ENCODE measurements around the gene CDH13.

CDH13 gene

GRCh38 chr16:82846806-82847205, 220.0 kb downstream of the CDH13 start:
- Histone ChIP-seq H3K79me2 (ENCODE audit: insufficient read depth, low read length) (no peaks in the 10 kb centered on the region), H3K4me1 (ENCODE audit: insufficient read depth, low read length) (no peaks in the 10 kb centered on the region), H3K36me3 (ENCODE audit: insufficient read depth, low read length) (no peaks in the 10 kb centered on the region), H3K9ac (ENCODE audit: low read depth, low read length) (no peak overlapping the region), H3K27ac (ENCODE audit: low read length) (no peak overlapping the region), H2AFZ (ENCODE audit: low read depth, low read length) (no peak overlapping the region), H3K27me3 (ENCODE audit: insufficient read depth, low read length, poor library complexity) (no peaks in the 10 kb centered on the region), H4K20me1 (ENCODE audit: insufficient read depth, low read length) (no peaks in the 10 kb centered on the region), H3K4me3 (ENCODE audit: low read depth in 1 of 2, low read length in 2 of 2) (no peak overlapping the region), H3K9me3 (ENCODE audit: insufficient read depth, low read length, severe bottlenecking) (no peaks in the 10 kb centered on the region), H3K4me2 (ENCODE audit: insufficient read depth, low read length) (no peak overlapping the region)
- ATAC-seq (ENCODE audit: insufficient read depth, low read depth) (no peak), DNase-seq (no peak)
- TF ChIP-seq, protein P1, sequence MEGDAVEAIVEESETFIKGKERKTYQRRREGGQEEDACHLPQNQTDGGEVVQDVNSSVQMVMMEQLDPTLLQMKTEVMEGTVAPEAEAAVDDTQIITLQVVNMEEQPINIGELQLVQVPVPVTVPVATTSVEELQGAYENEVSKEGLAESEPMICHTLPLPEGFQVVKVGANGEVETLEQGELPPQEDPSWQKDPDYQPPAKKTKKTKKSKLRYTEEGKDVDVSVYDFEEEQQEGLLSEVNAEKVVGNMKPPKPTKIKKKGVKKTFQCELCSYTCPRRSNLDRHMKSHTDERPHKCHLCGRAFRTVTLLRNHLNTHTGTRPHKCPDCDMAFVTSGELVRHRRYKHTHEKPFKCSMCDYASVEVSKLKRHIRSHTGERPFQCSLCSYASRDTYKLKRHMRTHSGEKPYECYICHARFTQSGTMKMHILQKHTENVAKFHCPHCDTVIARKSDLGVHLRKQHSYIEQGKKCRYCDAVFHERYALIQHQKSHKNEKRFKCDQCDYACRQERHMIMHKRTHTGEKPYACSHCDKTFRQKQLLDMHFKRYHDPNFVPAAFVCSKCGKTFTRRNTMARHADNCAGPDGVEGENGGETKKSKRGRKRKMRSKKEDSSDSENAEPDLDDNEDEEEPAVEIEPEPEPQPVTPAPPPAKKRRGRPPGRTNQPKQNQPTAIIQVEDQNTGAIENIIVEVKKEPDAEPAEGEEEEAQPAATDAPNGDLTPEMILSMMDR (IDR thresholded peaks at IDR 0.05; ENCODE audit: borderline replicate concordance, extremely low read depth, low read length, poor library complexity, severe bottlenecking) = no peak
- no peak for TF ChIP-seq EZH2 (IDR thresholded peaks at IDR 0.05; ENCODE audit: borderline replicate concordance, low read depth, low read length, severe bottlenecking)

DNA sequence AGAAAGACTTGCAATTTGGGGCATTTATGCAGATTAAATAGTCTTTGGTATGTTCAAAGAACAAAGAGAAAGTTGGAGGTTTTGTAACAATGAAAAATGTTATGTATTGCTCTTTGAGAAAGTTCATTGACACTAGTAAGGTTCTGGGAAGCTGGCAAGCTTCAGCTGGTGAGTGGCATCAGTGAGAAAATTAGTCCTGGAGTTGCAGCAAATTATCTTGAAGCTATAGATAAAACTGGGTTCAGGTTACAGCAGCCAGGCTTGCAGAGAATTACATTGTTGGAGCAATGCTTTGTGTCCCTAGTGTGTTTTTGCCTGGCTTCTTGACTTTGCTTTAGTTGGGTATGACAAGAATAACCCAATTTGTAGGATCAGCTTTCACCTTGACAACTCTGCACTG, 221.2 kb downstream of the CDH13 start:
- Histone ChIP-seq H3K4me1 (ENCODE audit: insufficient read depth, low read length) (no peaks in the 10 kb centered on the region), H4K20me1 (ENCODE audit: insufficient read depth, low read length) (no peaks in the 10 kb centered on the region), H3K4me2 (ENCODE audit: insufficient read depth, low read length) (no peak overlapping the region), H3K27me3 (ENCODE audit: insufficient read depth, low read length, poor library complexity) (no peaks in the 10 kb centered on the region), H3K9me3 (ENCODE audit: insufficient read depth, low read length, severe bottlenecking) (no peaks in the 10 kb centered on the region), H3K9ac (ENCODE audit: low read depth, low read length) (no peak overlapping the region), H3K79me2 (ENCODE audit: insufficient read depth, low read length) (no peaks in the 10 kb centered on the region), H3K4me3 (ENCODE audit: low read depth in 1 of 2, low read length in 2 of 2) (no peak overlapping the region), H3K36me3 (ENCODE audit: insufficient read depth, low read length) (no peaks in the 10 kb centered on the region), H2AFZ (ENCODE audit: low read depth, low read length) (no peak overlapping the region), H3K27ac (ENCODE audit: low read length) (no peak overlapping the region)
- DNase-seq (no peak), ATAC-seq (ENCODE audit: insufficient read depth, low read depth) (no peak)
- TF ChIP-seq, protein P1 (IDR thresholded peaks at IDR 0.05; ENCODE audit: borderline replicate concordance, extremely low read depth, low read length, poor library complexity, severe bottlenecking) = no peak
- TF ChIP-seq EZH2 (IDR thresholded peaks at IDR 0.05; ENCODE audit: borderline replicate concordance, low read depth, low read length, severe bottlenecking) = no peak

DNA sequence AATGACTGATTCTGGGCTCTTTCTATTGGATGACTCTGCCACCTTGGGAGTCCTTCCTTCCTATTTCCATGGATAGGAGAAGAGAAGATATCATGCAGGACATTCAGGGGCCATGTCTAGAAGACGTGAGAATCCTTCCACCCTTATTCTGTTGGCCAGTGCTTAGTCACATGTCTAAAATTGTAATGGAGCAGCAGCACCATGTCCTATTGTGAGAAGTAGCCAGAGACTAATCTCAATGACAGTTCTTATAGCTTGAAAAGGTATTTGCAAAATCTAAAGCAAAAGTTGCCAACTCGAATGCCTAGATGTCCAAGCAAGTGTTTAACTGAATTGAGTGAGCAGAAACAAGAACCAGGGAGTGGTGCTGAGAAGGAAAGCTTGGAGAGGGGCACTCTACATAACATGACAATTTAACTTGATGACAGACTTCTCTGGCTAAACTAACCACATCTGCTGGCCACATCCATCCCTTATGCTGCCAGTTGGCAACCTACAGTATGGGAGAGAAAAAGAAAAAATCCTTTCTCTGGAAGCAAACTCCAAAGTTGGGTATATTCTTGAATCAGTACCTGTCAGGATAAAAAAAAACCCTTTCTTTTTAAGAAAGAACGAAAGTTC, 225.7 kb downstream of the CDH13 start:
- H3K27ac ChIP-seq (ENCODE audit: low read length) = no peak overlapping the region
- H3K4me3 ChIP-seq (ENCODE audit: low read depth in 1 of 2, low read length in 2 of 2) = no peak overlapping the region
- H4K20me1 ChIP-seq (ENCODE audit: insufficient read depth, low read length) = no peaks in the 10 kb centered on the region
- H3K9me3 ChIP-seq (ENCODE audit: insufficient read depth, low read length, severe bottlenecking) = no peaks in the 10 kb centered on the region
- no peaks in the 10 kb centered on the region for H3K27me3 ChIP-seq (ENCODE audit: insufficient read depth, low read length, poor library complexity)
- H3K79me2 ChIP-seq (ENCODE audit: insufficient read depth, low read length) = no peaks in the 10 kb centered on the region
- no peak overlapping the region for H2AFZ ChIP-seq (ENCODE audit: low read depth, low read length)
- ATAC-seq (ENCODE audit: insufficient read depth, low read depth) (no peak), DNase-seq (no peak)
- no peaks in the 10 kb centered on the region for H3K36me3 ChIP-seq (ENCODE audit: insufficient read depth, low read length)
- H3K4me2 ChIP-seq (ENCODE audit: insufficient read depth, low read length) = no peak overlapping the region
- H3K4me1 ChIP-seq (ENCODE audit: insufficient read depth, low read length) = no peaks in the 10 kb centered on the region
- no peak overlapping the region for H3K9ac ChIP-seq (ENCODE audit: low read depth, low read length)
- no peak for TF ChIP-seq EZH2 (IDR thresholded peaks at IDR 0.05; ENCODE audit: borderline replicate concordance, low read depth, low read length, severe bottlenecking)
- TF ChIP-seq, protein P1 (IDR thresholded peaks at IDR 0.05; ENCODE audit: borderline replicate concordance, extremely low read depth, low read length, poor library complexity, severe bottlenecking) = no peak
